WTC11 (cell line): ENCODE data around the gene CHST13. TPM values are rescaled to one million over a fixed set of nuclear protein-coding genes. Genes with fewer than 3 reads are reported as not detected.

Experiments
- ATAC-seq: fragments of 200-7000 bp; cut with Tn5 transposase; 2 replicates; pipeline ENCODE4 v1.10.0; 2021; ENCODE audit warnings: mild to moderate bottlenecking, moderate library complexity
- CTCF ChIA-PET: fragments of 300-600 bp; sonication (Branson Sonifier 250); formaldehyde crosslinking; loops from one replicate; lab custom pipeline; 2021; ENCODE audit warnings: antibody characterized with exemption; lab: Charles Lee
- POLR2A ChIA-PET: fragments of 350-600 bp; sonication (Branson Sonifier 250); formaldehyde crosslinking; loops from one replicate; lab custom pipeline; 2021; ENCODE audit warnings: antibody characterized with exemption; lab: Charles Lee
- DNase-seq: peaks from one replicate; pipeline ENCODE4 v3.0.0; 2021; ENCODE audit warnings: low spot score
- H3K27ac Mint-ChIP-seq: 2 replicates; pipeline ENCODE4 v1.8.0; 2021; ENCODE audit warnings: mixed read lengths
- H3K27me3 Mint-ChIP-seq: 2 replicates; pipeline ENCODE4 v1.8.0; 2021; ENCODE audit warnings: low read depth, mild to moderate bottlenecking, moderate library complexity, mixed read lengths
- H3K36me3 Mint-ChIP-seq: 2 replicates; pipeline ENCODE4 v1.8.0; 2021; ENCODE audit warnings: mixed read lengths
- H3K4me1 Mint-ChIP-seq: 2 replicates; pipeline ENCODE4 v1.8.0; 2022; ENCODE audit warnings: mixed read lengths
- H3K4me3 Mint-ChIP-seq: 2 replicates; pipeline ENCODE4 v1.8.0; 2021; ENCODE audit warnings: mild to moderate bottlenecking, moderate library complexity, mixed read lengths
- H3K9me3 Mint-ChIP-seq: 2 replicates; pipeline ENCODE4 v1.8.0; 2021; ENCODE audit warnings: mixed read lengths
- AR ChIP-seq: fragments of 250-450 bp; sonication (Bioruptor Pico); IDR thresholded peaks from 2 replicates; pipeline ENCODE4 v1.9.0; 2021; ENCODE audit warnings: mild to moderate bottlenecking
- ATF6 ChIP-seq: sonication (generic); formaldehyde crosslinking; IDR thresholded peaks from 2 replicates; pipeline ENCODE4 v1.8.1; 2023; ENCODE audit warnings: mild to moderate bottlenecking, missing genetic modification reagents
- CREB1 ChIP-seq: sonication (generic); formaldehyde crosslinking; IDR thresholded peaks from 2 replicates; pipeline ENCODE4 v1.8.0; 2023; ENCODE audit warnings: mild to moderate bottlenecking, missing genetic modification reagents
- E2F5 ChIP-seq: sonication (generic); formaldehyde crosslinking; IDR thresholded peaks from 2 replicates; pipeline ENCODE4 v1.8.1; 2022; ENCODE audit warnings: mild to moderate bottlenecking, moderate library complexity, missing genetic modification reagents
- ELF4 ChIP-seq: sonication (generic); formaldehyde crosslinking; IDR thresholded peaks from 2 replicates; pipeline ENCODE4 v1.8.1; 2022; ENCODE audit warnings: low read depth, mild to moderate bottlenecking, moderate library complexity, missing genetic modification reagents
- ERG ChIP-seq: fragments of 250-450 bp; sonication (Bioruptor Pico); IDR thresholded peaks from 2 replicates; pipeline ENCODE4 v1.8.0; 2021; ENCODE audit warnings: mild to moderate bottlenecking
- ETV6 ChIP-seq: sonication (generic); formaldehyde crosslinking; IDR thresholded peaks from 2 replicates; pipeline ENCODE4 v1.8.1; 2022; ENCODE audit warnings: mild to moderate bottlenecking, missing genetic modification reagents
- IRF1 ChIP-seq: sonication (generic); formaldehyde crosslinking; IDR thresholded peaks from 2 replicates; pipeline ENCODE4 v1.8.0; 2023; ENCODE audit warnings: missing genetic modification reagents
- MXD4 ChIP-seq: fragments of 250-450 bp; sonication (Bioruptor Pico); IDR thresholded peaks from 2 replicates; pipeline ENCODE4 v1.8.0; 2021; ENCODE audit warnings: mild to moderate bottlenecking, moderate library complexity, borderline replicate concordance
- NFYB ChIP-seq: sonication (generic); formaldehyde crosslinking; conservative IDR thresholded peaks from 2 replicates; pipeline ENCODE4 v1.8.0; 2022; ENCODE audit warnings: low read depth, missing genetic modification reagents
- SMAD4 ChIP-seq: sonication (generic); formaldehyde crosslinking; IDR thresholded peaks from 2 replicates; pipeline ENCODE4 v1.8.0; 2022; ENCODE audit warnings: mild to moderate bottlenecking, missing genetic modification reagents
- TP53 ChIP-seq: sonication (generic); formaldehyde crosslinking; IDR thresholded peaks from 2 replicates; pipeline ENCODE4 v1.8.1; 2023; ENCODE audit warnings: mild to moderate bottlenecking, missing genetic modification reagents
- ZBTB21 ChIP-seq: sonication (generic); formaldehyde crosslinking; IDR thresholded peaks from 2 replicates; pipeline ENCODE4 v1.8.1; 2023; ENCODE audit warnings: mild to moderate bottlenecking, missing genetic modification reagents, borderline replicate concordance
- ZBTB43 ChIP-seq: sonication (generic); formaldehyde crosslinking; IDR thresholded peaks from 2 replicates; pipeline ENCODE4 v1.8.1; 2023; ENCODE audit warnings: mild to moderate bottlenecking, missing genetic modification reagents
- ZMAT4 ChIP-seq: fragments of 250-450 bp; sonication (Bioruptor Pico); IDR thresholded peaks from 2 replicates; pipeline ENCODE4 v1.9.0; 2021; ENCODE audit warnings: mild to moderate bottlenecking
- ZNF263 ChIP-seq: sonication (generic); formaldehyde crosslinking; IDR thresholded peaks from 2 replicates; pipeline ENCODE4 v1.8.1; 2022; ENCODE audit warnings: low read depth, mild to moderate bottlenecking, moderate library complexity, missing genetic modification reagents
- total RNA-seq: library from RNA; stranded (reverse); gene quantifications from 3 replicates; pipeline ENCODE4 v1.2.3, GENCODE V29; 2021

The CHST13 gene
- total RNA-seq, 1 experiment from 2014 or later, result 4.1 TPM

GRCh38 chr3:126512026-126512425 lies 11.9 kb upstream of the CHST13 start:
- H3K4me3 Mint-ChIP-seq, result no peak overlapping the region
- no peak for ATAC-seq
- no peaks in the 10 kb centered on the region for H3K27me3 Mint-ChIP-seq
- TF ChIP-seq ZNF263 (CRISPR knock-in tag) (no peak), ELF4 (CRISPR knock-in tag) (no peak), ERG (CRISPR knock-in tag) (no peak), IRF1 (CRISPR knock-in tag) (no peak), ZBTB43 (no peak), ZBTB21 (no peak), TP53 (CRISPR knock-in tag) (no peak), AR (no peak), CREB1 (no peak), MXD4 (no peak), ATF6 (CRISPR knock-in tag) (no peak), ZMAT4 (no peak), SMAD4 (CRISPR knock-in tag) (no peak), NFYB (CRISPR knock-in tag) (no peak)
- TF ChIP-seq, all 79 proteins: peak for 0
- Mint-ChIP-seq H3K36me3 (no peaks in the 10 kb centered on the region), H3K27ac (no peak overlapping the region), H3K4me1 (no peaks in the 10 kb centered on the region), H3K9me3 (no peaks in the 10 kb centered on the region)
- no peak for DNase-seq
- ChIA-PET POLR2A (no interaction called here), CTCF (interaction anchor here (0.6 to 1.8 kb wide), 3 partner anchors 11 to 24 kb away, joined by 6 to 8 read pairs (median 7); no protein-coding TSS in a partner anchor)

- TF ChIP-seq E2F5 (CRISPR knock-in tag) (no peak), ETV6 (no peak)
- CTCF ChIA-PET, result interaction anchor here (1.8 kb wide), 1 partner anchor 26 kb away, joined by 7 read pairs; no protein-coding TSS in a partner anchor
- H3K27ac Mint-ChIP-seq, result no peak overlapping the region
- no peak overlapping the region for H3K4me3 Mint-ChIP-seq
- POLR2A ChIA-PET, result no interaction called here
- DNase-seq (no peak), ATAC-seq (no peak)
- no peaks in the 10 kb centered on the region for H3K9me3 Mint-ChIP-seq
- no peaks in the 10 kb centered on the region for H3K27me3 Mint-ChIP-seq
- H3K4me1 Mint-ChIP-seq, result no peaks in the 10 kb centered on the region
- no peaks in the 10 kb centered on the region for H3K36me3 Mint-ChIP-seq
Measured at GRCh38 chr3:126512916-126513650, 10.9 kb upstream of the CHST13 start.
